ENCODE data around the gene DLX3.

The DLX3 gene

DNA sequence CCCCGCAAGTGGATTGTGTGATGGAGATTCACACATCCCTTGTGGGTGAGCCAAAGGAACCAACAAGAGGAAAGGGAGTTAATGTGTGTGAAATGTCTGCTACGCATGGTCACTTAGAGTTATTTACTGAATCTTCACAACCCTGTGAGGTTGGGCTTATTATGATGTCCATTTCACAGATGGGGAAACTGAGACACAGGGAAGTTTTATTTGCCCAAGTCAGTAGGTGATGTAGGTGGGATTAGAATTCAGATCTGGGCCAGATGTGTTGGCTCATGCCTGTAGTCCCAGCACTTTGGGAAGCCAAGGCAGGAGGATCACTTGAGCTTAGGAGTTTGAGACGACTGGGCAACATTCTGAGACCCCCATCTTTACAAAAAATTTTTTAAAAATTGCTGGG is 37.7 kb downstream of the DLX3 start:
- no peak for DNase-seq (ENCODE audit: low spot score)

DNA sequence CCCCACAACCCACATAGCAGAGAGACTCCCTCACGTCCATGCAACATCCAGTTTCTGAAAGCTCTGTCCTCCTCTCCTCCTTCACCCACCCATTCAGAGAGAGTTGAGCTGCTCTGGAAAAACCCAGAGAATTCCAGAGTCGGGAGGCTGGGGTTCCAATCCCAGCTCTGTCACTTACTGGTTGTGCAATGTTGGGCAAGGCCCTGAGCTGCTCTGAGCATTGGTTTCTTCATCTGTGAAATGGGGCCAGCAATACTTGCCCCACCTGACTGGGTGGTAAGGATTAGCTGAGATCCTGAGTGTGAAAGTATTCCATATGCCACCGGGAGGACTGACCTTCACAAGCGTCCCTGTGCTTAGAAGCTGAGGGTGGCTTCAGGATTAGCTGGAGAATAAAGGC is 38.2 kb downstream of the DLX3 start:
- DNase-seq (ENCODE audit: low spot score), result no peak

DNA sequence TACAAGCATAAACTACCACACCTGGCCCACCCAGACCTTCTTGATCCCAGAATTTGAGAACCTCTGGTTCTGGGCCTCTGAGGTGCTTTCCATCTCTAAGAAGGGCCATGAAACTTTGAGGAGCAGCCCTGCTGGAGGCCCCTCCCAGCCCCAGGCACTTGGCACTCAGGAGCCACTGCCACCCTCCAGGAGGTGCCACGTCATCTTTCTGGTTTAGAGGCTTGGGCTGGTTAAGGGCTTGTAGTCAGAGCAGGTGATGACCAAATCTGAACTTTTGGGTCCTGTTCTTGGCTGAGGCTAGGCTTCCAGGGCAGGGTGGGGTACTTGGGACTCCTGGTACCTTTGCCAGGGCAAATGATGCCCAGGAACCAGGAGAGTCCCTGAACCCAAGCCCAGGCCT is 39.9 kb downstream of the DLX3 start:
- DNase-seq (ENCODE audit: low spot score), result no peak

DNA sequence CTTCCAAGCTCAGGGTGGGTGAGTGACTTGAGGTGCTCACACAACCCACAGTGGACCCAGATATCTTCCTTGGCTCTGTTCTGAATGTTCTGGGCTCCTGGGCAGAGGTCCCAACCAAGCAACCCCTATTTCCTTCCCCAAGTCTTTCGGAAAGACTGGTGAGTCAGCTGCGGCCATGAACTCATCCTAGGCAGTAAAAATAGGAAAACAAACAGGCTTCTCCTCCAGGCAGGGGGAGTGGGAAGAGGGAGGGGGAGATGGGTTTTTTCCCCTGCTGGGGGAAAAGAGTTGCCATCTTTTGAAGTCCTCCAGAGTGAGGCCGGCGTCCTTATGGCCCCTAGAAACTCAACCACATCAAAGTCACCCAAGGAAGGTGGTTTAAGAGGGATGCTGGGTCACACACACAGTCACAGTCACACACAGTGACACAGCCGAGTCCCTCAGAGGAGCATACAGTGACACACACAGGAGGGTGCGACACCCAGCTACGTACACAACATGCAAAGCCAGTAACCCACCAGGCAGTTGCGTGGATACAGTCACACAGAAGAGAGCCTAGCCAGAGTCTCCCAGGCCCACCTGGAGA is 42.0 kb downstream of the DLX3 start:
- no peak for DNase-seq (ENCODE audit: low spot score)

DNA sequence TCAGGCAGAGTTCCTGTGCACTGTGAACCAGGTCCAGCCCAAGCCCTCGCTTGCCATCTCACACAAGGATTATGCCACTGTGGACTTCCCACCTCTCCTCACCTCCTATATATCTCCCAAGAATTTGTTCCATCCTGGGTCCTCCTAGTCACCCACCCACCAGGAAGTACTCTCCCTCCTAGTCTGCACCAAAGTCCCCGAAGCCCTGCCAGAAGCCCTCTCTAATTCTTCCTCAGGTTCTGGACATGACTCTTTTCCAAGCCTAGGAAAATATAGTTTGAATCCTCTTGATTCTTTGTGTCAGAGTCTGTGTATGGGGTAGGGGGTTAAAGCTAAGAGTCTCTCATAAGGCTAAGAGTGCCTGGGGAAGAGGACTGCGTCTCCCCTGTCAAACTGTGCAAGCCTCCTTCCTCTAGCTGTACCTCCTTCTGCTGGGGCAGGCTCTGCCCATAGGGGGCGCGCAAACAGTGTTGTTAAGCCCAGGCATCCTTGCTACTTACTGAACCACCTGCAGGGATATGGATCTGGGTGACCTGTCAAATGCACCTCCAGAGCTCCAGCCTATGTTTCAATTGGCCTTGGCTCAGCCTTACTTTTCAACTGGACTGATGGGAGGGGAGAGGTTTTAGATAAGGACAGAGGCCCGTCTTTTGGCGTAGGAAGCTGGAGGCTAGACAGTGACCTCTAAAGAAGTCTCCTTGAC is 42.7 kb downstream of the DLX3 start:
- peak; percentile 31 for DNase-seq (ENCODE audit: low spot score)

DNA sequence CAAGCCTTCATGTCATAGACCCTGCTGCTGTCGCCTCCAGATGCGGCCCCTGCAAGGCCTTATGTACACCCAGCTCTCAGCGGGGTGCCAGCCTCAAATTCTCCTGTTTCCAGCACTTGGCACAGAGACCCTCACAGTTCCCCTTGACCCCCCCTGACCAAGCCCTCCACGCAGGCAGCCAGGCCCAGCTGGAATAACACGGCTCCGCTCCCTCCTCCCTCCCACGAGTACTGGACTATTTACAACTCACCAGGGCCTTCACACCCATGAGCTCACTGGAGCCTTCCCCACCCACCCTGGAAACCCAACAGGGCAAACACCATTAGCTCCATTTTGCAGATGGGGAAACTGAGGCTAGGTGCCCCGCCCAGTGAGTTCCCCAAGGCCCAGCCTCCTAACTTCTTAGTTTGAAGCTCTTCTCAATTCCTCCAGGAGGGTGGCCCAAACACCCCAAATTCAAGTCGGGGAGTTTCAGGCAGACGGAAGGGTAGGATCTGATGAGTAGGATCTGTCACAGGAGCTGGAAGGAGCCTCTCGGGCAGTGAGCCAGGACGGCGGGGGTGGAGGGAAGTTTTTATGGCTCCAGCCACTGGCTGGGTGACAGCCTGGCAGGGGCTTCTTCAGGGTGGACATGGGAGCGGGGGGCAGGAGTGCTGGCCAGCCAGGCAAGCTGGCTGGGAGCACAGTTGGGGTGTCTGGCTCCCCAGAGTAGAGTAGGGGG is 43.5 kb downstream of the DLX3 start:
- no peak for DNase-seq (ENCODE audit: low spot score)

DNA sequence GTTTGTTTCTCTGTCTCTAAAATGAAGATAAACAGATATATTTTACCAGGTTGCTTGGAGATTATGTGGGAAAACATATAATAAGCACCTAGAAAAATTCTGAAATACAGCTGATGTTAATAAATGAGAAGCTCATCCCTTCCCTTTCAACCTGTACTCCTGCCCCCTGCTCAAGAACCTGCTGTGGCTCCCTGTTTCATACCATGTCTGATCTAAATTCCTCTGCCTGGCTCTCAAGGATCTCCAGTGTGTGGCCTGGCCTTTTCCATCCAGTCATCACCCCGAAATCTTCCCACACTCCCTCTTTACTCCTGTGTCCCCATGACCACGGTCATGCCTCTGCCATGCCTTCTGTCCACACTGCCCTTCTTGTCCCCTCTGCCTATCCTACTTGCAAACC is 45.4 kb downstream of the DLX3 start:
- DNase-seq (ENCODE audit: low spot score), result no peak

DNA sequence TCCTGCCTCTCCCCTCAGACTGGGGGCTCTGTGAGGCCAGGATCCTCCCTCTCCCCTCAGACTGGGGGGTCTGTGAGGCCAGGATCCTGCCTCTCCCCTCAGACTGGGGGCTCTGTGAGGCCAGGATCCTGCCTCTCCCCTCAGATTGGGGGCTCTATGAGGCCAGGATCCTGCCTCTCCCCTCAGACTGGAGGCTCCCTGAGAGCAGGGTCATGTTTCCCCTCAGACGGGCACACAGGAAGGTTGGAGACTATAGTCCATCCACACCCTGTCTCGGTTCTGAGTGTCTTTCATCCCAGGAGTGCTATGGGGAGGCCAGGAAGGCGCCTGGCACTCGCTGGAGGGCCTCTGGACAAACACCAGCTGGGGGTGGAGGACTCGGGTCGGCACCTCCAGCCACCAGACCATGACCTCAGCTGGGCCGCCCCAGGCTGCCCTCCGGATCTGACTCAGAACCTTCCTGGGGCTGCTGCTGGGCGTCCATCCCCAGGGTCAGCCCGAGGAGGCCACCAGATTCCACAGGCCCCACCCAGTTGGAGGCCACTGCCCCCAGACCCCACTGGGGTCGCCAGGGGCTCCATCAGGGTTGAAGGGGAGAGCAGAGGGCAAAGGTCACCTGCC is 48.0 kb downstream of the DLX3 start:
- no peak for DNase-seq (ENCODE audit: low spot score)

DNA sequence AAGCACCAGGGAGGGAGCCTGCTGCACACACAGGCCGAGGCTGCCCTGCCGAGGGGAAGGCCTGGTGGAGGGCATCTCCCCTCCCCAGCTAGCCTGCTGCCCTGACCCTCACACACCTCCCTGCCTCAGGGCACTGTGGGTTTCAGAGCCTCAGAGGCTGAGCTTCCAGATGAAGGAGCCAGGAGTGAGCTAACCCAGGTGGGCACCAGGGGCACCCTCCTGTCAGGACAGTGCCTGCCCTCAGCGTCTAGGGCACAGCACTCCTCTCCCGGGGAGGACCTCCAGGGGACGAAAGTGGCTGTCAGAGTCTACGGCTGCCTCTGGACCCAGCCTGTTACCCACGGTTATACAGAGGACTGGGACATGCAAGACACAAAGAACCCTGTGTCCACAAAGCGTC is 48.8 kb downstream of the DLX3 start:
- no peak for DNase-seq (ENCODE audit: low spot score)

DNA sequence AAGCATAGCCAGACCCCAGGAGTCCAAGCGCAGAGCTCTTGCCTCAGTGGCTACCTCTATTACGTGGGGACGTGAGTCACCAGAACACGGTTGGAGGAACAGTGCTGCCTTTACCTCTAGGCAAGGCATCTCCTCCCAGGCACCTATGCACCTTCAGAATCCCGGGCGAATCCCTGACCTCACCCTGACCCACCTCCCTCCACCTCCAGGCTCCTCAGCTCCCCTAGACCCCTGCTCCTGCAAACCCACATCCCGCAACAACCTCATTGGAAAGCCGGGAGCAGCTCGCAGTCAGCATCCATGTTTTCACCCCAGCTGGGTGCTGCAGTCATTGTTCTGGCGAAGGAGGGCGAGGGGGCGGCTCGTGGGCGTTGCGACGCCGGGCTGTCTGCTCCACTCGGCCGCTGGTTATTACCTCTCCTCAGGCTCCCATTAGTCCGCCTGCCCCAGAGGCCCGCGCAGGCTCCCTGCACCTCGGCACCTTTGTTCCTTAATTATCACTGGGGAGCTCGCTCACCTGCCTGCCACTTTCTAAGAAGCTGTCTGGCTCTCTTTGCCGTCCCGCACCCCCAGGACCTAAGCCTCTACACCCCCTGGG is 50.7 kb downstream of the DLX3 start:
- no peak for DNase-seq (ENCODE audit: low spot score)

DNA sequence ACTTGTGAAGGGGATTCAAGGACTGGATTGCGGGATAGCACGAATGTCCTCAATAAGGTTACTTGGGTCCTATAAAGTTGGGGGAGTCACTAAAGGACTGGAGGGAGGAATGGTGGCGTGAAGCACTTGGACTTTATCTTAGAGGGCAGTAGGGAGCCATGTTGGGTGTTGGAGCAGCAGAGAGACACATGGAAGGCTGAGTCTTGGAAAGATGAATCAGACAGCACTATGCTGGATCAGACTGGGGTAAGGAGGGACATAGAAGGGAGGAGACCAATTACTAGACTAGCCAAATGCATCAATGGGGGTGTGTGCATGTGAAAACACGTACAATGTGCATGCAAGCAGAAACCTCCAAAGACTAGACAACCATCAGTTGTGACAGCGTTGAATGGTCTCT is 52.1 kb downstream of the DLX3 start:
- DNase-seq (ENCODE audit: low spot score), result no peak

DNA sequence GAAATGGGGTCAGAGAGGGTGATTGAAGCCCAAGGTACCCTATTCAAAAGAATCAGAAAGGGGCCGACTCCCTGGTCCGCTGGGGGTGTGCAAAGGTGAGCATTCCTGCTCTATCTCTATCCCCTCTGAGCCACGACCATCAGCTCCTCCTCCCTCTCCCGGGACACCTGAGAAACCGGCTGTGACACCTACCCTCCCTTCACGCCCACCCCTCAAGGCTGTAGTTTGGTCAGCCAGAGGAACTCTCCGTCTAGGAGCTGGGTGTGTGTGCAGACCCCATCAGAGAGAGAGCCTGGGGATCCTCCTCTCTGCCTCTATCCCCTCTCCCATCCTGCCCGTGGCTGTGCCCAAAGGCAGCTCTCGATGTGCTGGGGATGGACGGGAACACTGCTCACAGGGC is 53.6 kb downstream of the DLX3 start:
- DNase-seq (ENCODE audit: low spot score), result no peak

Measured in putamen (tissue), 1 donor.